Aorta (tissue), 5 donors: Measurements from ENCODE around the gene GK. TPM values are rescaled to one million over a fixed set of nuclear protein-coding genes. Genes with fewer than 3 reads are reported as not detected.
A peak's percentile ranks its signal among the peaks of the same experiment; 100 is the strongest.
"Not testable (repeated sequence)": the region's sequence is repeated elsewhere in the genome, so short reads cannot be mapped to it uniquely, and the experiment has no call there.

Experiments used
- ATAC-seq: fragments of 200-7000 bp; cut with Tn5 transposase; one replicate; pipeline ENCODE4 v1.9.1; 2022; ENCODE audit warnings: moderate library complexity; ENCODE audit not compliant: low FRiP score
- DNase-seq, 2 donors: peaks; one replicate each; pipeline ENCODE4 v3.0.0-alpha.2; 2020
- H3K27ac ChIP-seq, 2 donors: one replicate each; pipeline ENCODE4 v1.5.1; 2013; ENCODE audit warnings: low read length in 2 of 2, mild to moderate bottlenecking in 2 of 2, moderate library complexity in 2 of 2, control low read depth in 1 of 2, inconsistent platforms in 1 of 2, low read depth in 1 of 2
- H3K27me3 ChIP-seq, 2 donors: one replicate each; pipeline ENCODE4 v1.6.1; 2013; ENCODE audit warnings: control low read depth in 1 of 2, low read length in 1 of 2, mild to moderate bottlenecking in 1 of 2, moderate library complexity in 1 of 2; ENCODE audit not compliant: insufficient read depth in 2 of 2, control insufficient read depth in 1 of 2
- H3K36me3 ChIP-seq, 2 donors: one replicate each; pipeline ENCODE4 v1.6.1; 2013; ENCODE audit warnings: control low read depth in 1 of 2, low read length in 1 of 2, mild to moderate bottlenecking in 1 of 2; ENCODE audit not compliant: insufficient read depth in 2 of 2, control insufficient read depth in 1 of 2
- H3K4me1 ChIP-seq, 2 donors: one replicate each; pipeline ENCODE4 v1.6.1; 2013; ENCODE audit warnings: low read length in 2 of 2, control low read depth in 1 of 2, mild to moderate bottlenecking in 1 of 2, moderate library complexity in 1 of 2; ENCODE audit not compliant: insufficient read depth in 2 of 2, control insufficient read depth in 1 of 2
- H3K4me3 ChIP-seq, 2 donors: one replicate each; pipeline ENCODE4 v1.5.1; 2013; ENCODE audit warnings: low read length in 2 of 2, control low read depth in 1 of 2, mild to moderate bottlenecking in 1 of 2
- H3K9me3 ChIP-seq: one replicate; pipeline ENCODE4 v1.6.1; 2013; ENCODE audit warnings: mild to moderate bottlenecking, low read length; ENCODE audit not compliant: control insufficient read depth
- WGBS, 2 donors: extraction: QIAGEN DNeasy Blood & Tissue Kit; methylation state at CpG; one replicate each; pipeline ENCODE4 v1.1.7; 2013; 5-methylcytosine and 5-hydroxymethylcytosine counted together
- intact Hi-C, 2 donors: fragments of 100-400 bp; cut with DNase I; formaldehyde crosslinking; loops; one replicate each; pipeline versions ENCODE4 v1.14.2 to v1.15.0; 2022
- polyA plus RNA-seq, 2 donors: library from polyadenylated mRNA; stranded (reverse); fragments of 200-250 nt; gene quantifications; one replicate each; pipeline ENCODE4 v1.2.3, GENCODE V29; 2013
- total RNA-seq, 2 donors: library from RNA; stranded (reverse); fragmentation: NEBNext Ultra II Directional; extraction: Animal tissue kit (Norgen Biotek cat#: 25700); gene quantifications; one replicate each; pipeline ENCODE4 v1.2.1, GENCODE V29; 2021
- donor health status: healthy with polysubstance abuse.
- donor health status: Bipolar disorder and iron deficiency.
- donor health status: DM: no; HTN: no; CAD: no.
- donor health status: DM: no; HTN: no; CAD: no.
- donor health status: DM: yes; HTN: yes; CAD: no.

The GK gene
- total and polyA plus RNA-seq, 4 donors: 2.5 to 14.3 (median 13.7) TPM

DNA sequence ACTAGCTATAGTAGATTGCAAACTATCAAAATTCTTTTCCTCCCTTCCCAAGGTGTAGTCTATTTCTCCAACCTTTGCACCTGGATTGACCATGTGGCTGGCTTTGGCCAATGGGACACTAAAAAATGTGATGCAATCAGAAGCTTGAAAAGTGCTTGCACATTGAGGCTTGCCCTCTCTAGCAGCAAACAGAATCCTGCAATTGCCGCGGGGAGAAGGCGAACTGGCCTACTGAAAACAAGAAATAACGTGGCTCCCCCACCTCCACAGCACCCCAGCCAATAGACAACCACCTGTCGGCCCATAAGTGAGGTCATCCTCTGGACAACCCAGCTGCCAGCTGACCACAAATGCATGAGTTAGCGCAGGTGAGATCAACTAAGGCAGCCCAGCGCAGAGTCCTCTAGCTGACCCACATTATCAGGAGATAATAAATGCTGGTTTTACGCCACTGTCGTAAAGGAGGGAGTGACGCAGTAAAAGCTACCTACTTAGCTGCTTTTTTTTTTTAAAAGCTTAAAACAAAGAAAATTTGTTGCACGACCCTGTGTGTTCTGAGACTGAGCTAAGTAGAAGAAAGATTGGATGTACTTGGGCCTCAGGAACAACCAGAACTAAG is 95.2 kb downstream of the GK start:
- DNase-seq (no peak), ATAC-seq (no peak)
- Histone ChIP-seq H3K4me3 (no peak overlapping the region), H3K27me3 (no peaks in the 10 kb centered on the region), H3K36me3 (no peaks in the 10 kb centered on the region), H3K27ac (no peak overlapping the region), H3K4me1 (no peaks in the 10 kb centered on the region), H3K9me3 (no peaks in the 10 kb centered on the region)
- intact Hi-C loops: no loop called here
- 78 to 83% methylated on average over 11 of the region's 11 CpGs for WGBS, 2 donors

DNA sequence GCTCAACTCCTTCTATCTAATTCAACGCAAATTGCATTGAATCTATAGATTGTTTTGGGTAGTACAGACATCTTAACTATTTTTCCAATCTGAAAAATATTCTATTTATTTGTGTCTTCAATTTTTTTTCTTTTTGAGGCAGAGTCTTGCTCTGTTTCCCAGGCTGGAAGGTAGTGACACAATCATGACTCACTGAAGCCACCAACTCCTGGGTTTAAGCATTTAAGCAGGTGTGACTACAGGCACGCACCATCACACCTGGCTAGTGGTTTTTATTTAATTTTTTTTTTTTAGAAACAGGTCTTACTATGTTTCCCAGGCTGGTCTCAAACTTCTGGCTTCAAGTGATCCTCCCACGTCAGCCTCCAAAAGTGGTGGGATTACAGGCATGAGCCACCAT is 98.3 kb downstream of the GK start:
- no peaks in the 10 kb centered on the region for H3K27me3 ChIP-seq
- H3K4me3 ChIP-seq: no peak overlapping the region
- intact Hi-C loops: no loop called here
- no peak overlapping the region for H3K27ac ChIP-seq
- no peaks in the 10 kb centered on the region for H3K4me1 ChIP-seq
- ATAC-seq (no peak), DNase-seq (no peak)
- WGBS, 2 donors: 82 to 90% methylated on average over 3 of the region's 3 CpGs
- no peaks in the 10 kb centered on the region for H3K9me3 ChIP-seq
- H3K36me3 ChIP-seq: no peaks in the 10 kb centered on the region

DNA sequence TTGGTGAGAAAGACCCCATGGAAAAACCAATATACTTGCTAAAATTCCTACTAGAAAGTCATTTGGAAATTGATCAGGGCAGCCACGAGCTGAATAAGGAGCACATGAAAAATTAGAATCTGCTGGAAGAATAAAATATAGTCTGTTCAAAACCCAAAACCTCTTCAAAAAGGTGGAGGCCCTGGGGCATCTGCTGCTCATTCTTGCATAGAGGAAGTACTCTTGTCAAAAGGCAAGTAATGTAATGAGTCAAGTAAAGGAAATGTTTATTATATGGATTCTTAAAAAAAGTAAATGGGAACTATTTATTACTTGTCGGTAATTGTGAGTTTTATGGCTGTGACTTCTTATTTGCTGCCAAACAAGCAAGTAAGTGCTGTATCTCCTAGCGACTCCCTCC is 109.5 kb downstream of the GK start:
- Histone ChIP-seq H3K4me1 (no peaks in the 10 kb centered on the region), H3K27me3 (no peaks in the 10 kb centered on the region), H3K36me3 (no peaks in the 10 kb centered on the region), H3K4me3 (no peak overlapping the region), H3K9me3 (no peaks in the 10 kb centered on the region), H3K27ac (no peak overlapping the region)
- 48 to 59% methylated on average over 3 of the region's 3 CpGs for WGBS, 2 donors
- no peak for ATAC-seq
- no peak for DNase-seq
- intact Hi-C loops: no loop called here

DNA sequence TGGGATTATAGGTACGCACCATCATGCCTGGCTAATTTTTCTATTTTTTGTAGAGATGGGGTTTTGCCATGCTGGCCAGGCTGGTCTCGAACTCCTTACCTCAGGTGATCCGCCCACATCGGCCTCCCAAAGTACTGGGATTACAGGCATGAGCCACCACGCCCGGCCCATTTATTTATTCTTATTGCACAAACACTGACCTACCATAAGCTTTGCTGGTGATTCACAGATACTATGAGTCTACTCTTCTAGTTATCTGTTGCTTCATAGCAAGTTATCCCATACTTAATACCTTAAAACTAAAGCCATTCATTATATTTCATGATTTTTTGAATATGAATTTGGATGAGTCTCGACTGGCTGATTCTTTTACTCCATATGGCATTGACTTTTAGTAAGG is 120.5 kb downstream of the GK start:
- H3K4me1 ChIP-seq, H3K4me3 ChIP-seq, H3K27me3 ChIP-seq, DNase-seq, H3K9me3 ChIP-seq, intact Hi-C loops, H3K27ac ChIP-seq, ATAC-seq, H3K36me3 ChIP-seq: not testable (repeated sequence)
- WGBS, 2 donors: 90 to 92% methylated on average over 7 of the region's 7 CpGs

DNA sequence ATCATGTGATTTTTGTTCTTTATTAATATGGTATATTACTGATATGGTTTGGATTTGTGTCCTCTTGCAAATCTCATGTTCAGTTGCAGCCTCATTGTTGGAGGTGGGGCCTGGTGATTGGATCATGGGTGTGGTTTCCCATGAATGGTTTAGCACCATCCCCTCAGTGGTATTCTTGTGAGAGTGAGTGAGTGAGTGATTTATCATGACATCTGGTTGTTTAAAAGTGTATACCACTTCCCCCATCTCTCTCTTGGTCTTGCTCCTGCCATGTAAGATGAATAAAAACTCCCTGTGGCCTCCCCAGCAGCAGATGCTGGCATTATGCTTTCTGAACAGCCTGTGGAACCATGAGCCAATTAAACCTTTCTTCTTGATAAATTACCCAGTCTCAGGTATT is 124.4 kb downstream of the GK start:
- Histone ChIP-seq H3K9me3 (no peaks in the 10 kb centered on the region), H3K36me3 (no peaks in the 10 kb centered on the region), H3K4me3 (no peak overlapping the region), H3K27ac (no peak overlapping the region), H3K27me3 (no peaks in the 10 kb centered on the region), H3K4me1 (no peaks in the 10 kb centered on the region)
- DNase-seq: no peak
- intact Hi-C loops: no loop called here
- no peak for ATAC-seq

- Histone ChIP-seq H3K27ac (no peak overlapping the region), H3K4me1 (no peaks in the 10 kb centered on the region), H3K27me3 (no peaks in the 10 kb centered on the region), H3K36me3 (no peaks in the 10 kb centered on the region), H3K9me3 (no peaks in the 10 kb centered on the region), H3K4me3 (no peak overlapping the region)
- ATAC-seq (peak; percentile 33), DNase-seq (no peak)
- intact Hi-C loops: no loop called here
- WGBS, 2 donors: 88 to 92% methylated on average over 19 of the region's 19 CpGs
These were observed 126.3 kb downstream of the GK start for GRCh38 chrX:30779453-30780030.

Other genes with a start within 250 kb of the GK start
- 1 to 10 TPM; 3.2 to 4.4 TPM for gene TASL, start 75.7 kb upstream of the GK start, total RNA-seq
- 1 to 10 TPM in 1 of 2 donors, under 1 TPM in 1; 0.46 to 4.5 TPM for gene TASL, start 75.7 kb upstream of the GK start, polyA plus RNA-seq
- gene TAB3, start 235.8 kb downstream of the GK start, total RNA-seq: 10 to 100 TPM; 16.9 to 18.0 TPM
- gene TAB3, start 235.8 kb downstream of the GK start, polyA plus RNA-seq: 1 to 10 TPM; 4.5 to 7.4 TPM